Measurements from ENCODE around the gene VASP.

VASP gene

GRCh38 chr19:45506989-45507871 is at the start of gene VASP:
Gene VASP, plus strand, starts transcription at chr19:45507479. Its CDS starts 293 bp downstream, at chr19:45507772.
- peak; percentile 86 to 94 (median 91) for DNase-seq

GRCh38 chr19:45457776-45458175 is 49.5 kb upstream of the VASP start:
- DNase-seq: no peak

- DNase-seq: no peak
These were observed 46.4 kb upstream of the VASP start for GRCh38 chr19:45460807-45461347.

- DNase-seq: no peak
These were observed 45.1 kb upstream of the VASP start for GRCh38 chr19:45462174-45462573.

- no peak for DNase-seq
These were observed 44.0 kb upstream of the VASP start for GRCh38 chr19:45463241-45463640.

GRCh38 chr19:45464274-45464673 is 43.0 kb upstream of the VASP start:
- no peak for DNase-seq

- no peak for DNase-seq
These were observed 42.3 kb upstream of the VASP start for GRCh38 chr19:45464852-45465441.

GRCh38 chr19:45467115-45467455 is 40.2 kb upstream of the VASP start:
- no peak for DNase-seq

- peak; percentile 93 to 100 (median 97) for DNase-seq
These were observed 39.7 kb upstream of the VASP start, which contains the start of gene FOSB for GRCh38 chr19:45467456-45468158. Gene FOSB, plus strand, starts transcription at chr19:45467996. Its CDS starts 591 bp downstream, at chr19:45468587.

GRCh38 chr19:45468159-45468651 is 39.1 kb upstream of the VASP start:
- DNase-seq: peak in 3 of 6 experiments; percentile 61 to 77 (median 66)

- peak in 2 of 6 experiments; percentile 66 to 96 for DNase-seq
These were observed 38.5 kb upstream of the VASP start for GRCh38 chr19:45468803-45469131.

GRCh38 chr19:45469132-45469944 is 37.9 kb upstream of the VASP start:
- DNase-seq: peak; percentile 73 to 98 (median 91)

GRCh38 chr19:45469945-45470761 is 37.1 kb upstream of the VASP start:
- DNase-seq: peak in 4 of 6 experiments; percentile 40 to 66 (median 54)

- peak in 2 of 6 experiments; percentile 47 to 51 for DNase-seq
These were observed 36.6 kb upstream of the VASP start for GRCh38 chr19:45470762-45471081.

GRCh38 chr19:45471111-45471930 is 36.0 kb upstream of the VASP start:
- peak in 3 of 6 experiments; percentile 16 to 44 (median 20) for DNase-seq

GRCh38 chr19:45471931-45472562 is 35.2 kb upstream of the VASP start:
- peak in 3 of 6 experiments; percentile 43 to 51 (median 48) for DNase-seq

GRCh38 chr19:45472563-45473366 is 34.5 kb upstream of the VASP start:
- peak in 4 of 6 experiments; percentile 43 to 66 (median 64) for DNase-seq

GRCh38 chr19:45473367-45473681 is 34.0 kb upstream of the VASP start:
- peak in 1 of 6 experiments; percentile 67 for DNase-seq

All from stimulated activated naive CD4-positive, alpha-beta T cell (primary cell).